Endothelial cell of umbilical vein (primary cell): Measurements from ENCODE around the gene CDK6. TPM values are rescaled to one million over a fixed set of nuclear protein-coding genes. Genes with fewer than 3 reads are reported as not detected.

ENCODE experiments used
- BruUV-seq: library from RNA; stranded (reverse); fragments of 400-500 nt; replicated peaks from 2 replicates; lab custom pipeline; 2021; lab: Mats Ljungman, UMichigan
- CTCF ChIA-PET: fragments of 300-600, 350-600 bp; sonication (Branson Sonifier 250); formaldehyde crosslinking; loops from one replicate; lab custom pipeline; 2021; ENCODE audit warnings: antibody characterized with exemption, inconsistent platforms; lab: Charles Lee
- POLR2A ChIA-PET: fragments of 300-600, 350-600 bp; sonication (Branson Sonifier 250); formaldehyde crosslinking; loops from one replicate; lab custom pipeline; 2021; ENCODE audit warnings: antibody characterized with exemption, inconsistent platforms; lab: Charles Lee
- DNase-seq: peaks from one replicate; pipeline ENCODE4 v3.0.0-alpha.2; 2011; ENCODE audit warnings: low read depth, low spot score
- FAIRE-seq: peaks from 2 replicates; lab custom pipeline; 2011; peaks lifted over from hg19 to GRCh38; lab: Jason Lieb, UNC
- H2AFZ ChIP-seq: 2 replicates; pipeline ENCODE4 v1.6.0; 2012; ENCODE audit warnings: low read depth, low read length, control low read depth, inconsistent platforms
- H3K27ac ChIP-seq: 2 replicates; pipeline ENCODE4 v1.5.1; 2011; ENCODE audit warnings: low read depth, mild to moderate bottlenecking, control low read depth, low read length, moderate library complexity; ENCODE audit not compliant: insufficient read depth
- H3K27me3 ChIP-seq, 2 experiments: 2 replicates each; pipeline versions ENCODE4 v1.6.0 to v1.6.1; 2011; ENCODE audit warnings: low read length in 2 of 2, mixed read lengths in 1 of 2; ENCODE audit not compliant: control insufficient read depth in 2 of 2, insufficient read depth in 2 of 2
- H3K36me3 ChIP-seq, 2 experiments: 2 replicates in 1 of 2; 3 replicates in 1 of 2; pipeline ENCODE4 v1.5.1; 2011; ENCODE audit warnings: low read length in 2 of 2, mild to moderate bottlenecking in 1 of 2, moderate library complexity in 1 of 2; ENCODE audit not compliant: control insufficient read depth in 2 of 2, insufficient read depth in 2 of 2; ENCODE audit errors: extremely low read depth in 1 of 2
- H3K4me1 ChIP-seq: 3 replicates; pipeline ENCODE4 v1.5.1; 2011; ENCODE audit warnings: mild to moderate bottlenecking, low read length; ENCODE audit not compliant: control insufficient read depth, insufficient read depth; ENCODE audit errors: extremely low read depth
- H3K4me2 ChIP-seq: 2 replicates; pipeline ENCODE4 v1.6.1; 2011; ENCODE audit warnings: low read length, control low read depth, mixed read lengths; ENCODE audit not compliant: insufficient read depth
- H3K4me3 ChIP-seq, 3 experiments: fragments of 200-600 bp in 1 of 3; sonication (generic), shearing (Covaris generic) in 1 of 3; replicated peaks in 1 of 3; 2 replicates each; pipeline ENCODE4 v1.5.1; 2011 to 2016; ENCODE audit warnings: control low read depth in 3 of 3, low read length in 3 of 3, mild to moderate bottlenecking in 2 of 3, inconsistent platforms in 1 of 3, low read depth in 1 of 3, moderate library complexity in 1 of 3; ENCODE audit not compliant: insufficient read depth in 1 of 3
- H3K79me2 ChIP-seq: 2 replicates; pipeline ENCODE4 v1.6.0; 2012; ENCODE audit warnings: low read length, inconsistent platforms; ENCODE audit not compliant: control insufficient read depth, insufficient read depth
- H3K9ac ChIP-seq: replicated peaks from 2 replicates; pipeline ENCODE3; 2011; ENCODE audit warnings: low read length, control low read depth; ENCODE audit not compliant: insufficient read depth; ENCODE audit errors: extremely low read depth
- H3K9me1 ChIP-seq: replicated peaks from 3 replicates; pipeline ENCODE4 v1.6.0; 2011; ENCODE audit warnings: mild to moderate bottlenecking, low read length; ENCODE audit not compliant: control insufficient read depth, insufficient read depth; ENCODE audit errors: extremely low read depth
- H3K9me3 ChIP-seq: replicated peaks from 2 replicates; pipeline ENCODE4 v1.5.1; 2012; ENCODE audit warnings: low read length, inconsistent platforms; ENCODE audit not compliant: control insufficient read depth, insufficient read depth
- H4K20me1 ChIP-seq: replicated peaks from 2 replicates; pipeline ENCODE3; 2011; ENCODE audit warnings: mild to moderate bottlenecking, low read length; ENCODE audit not compliant: control insufficient read depth, insufficient read depth; ENCODE audit errors: extremely low read depth
- EZH2 ChIP-seq: IDR thresholded peaks from 2 replicates; pipeline ENCODE4 v1.6.1; 2012; ENCODE audit warnings: borderline replicate concordance, low read depth, mild to moderate bottlenecking, moderate library complexity, low read length, inconsistent platforms; ENCODE audit not compliant: severe bottlenecking
- FOS ChIP-seq: IDR thresholded peaks from 2 replicates; pipeline ENCODE4 v1.6.1; 2011; ENCODE audit warnings: mild to moderate bottlenecking, low read length, moderate library complexity, borderline replicate concordance; ENCODE audit not compliant: insufficient read depth
- GATA2 ChIP-seq: IDR thresholded peaks from 2 replicates; pipeline ENCODE4 v1.7.0; 2011; ENCODE audit warnings: low read depth, mild to moderate bottlenecking, moderate library complexity, mixed read lengths, low read length; ENCODE audit not compliant: insufficient read length, insufficient read depth
- JUN ChIP-seq: IDR thresholded peaks from 2 replicates; pipeline ENCODE4 v1.6.1; 2011; ENCODE audit warnings: borderline replicate concordance, low read depth; ENCODE audit not compliant: insufficient read length, insufficient read depth
- MYC ChIP-seq: IDR thresholded peaks from one replicate; pipeline ENCODE4 v1.6.1; 2011; ENCODE audit warnings: mild to moderate bottlenecking, low read depth, low read length
- POLR2A ChIP-seq: IDR thresholded peaks from 2 replicates; pipeline ENCODE4 v1.6.1; 2012; ENCODE audit warnings: low read depth, mild to moderate bottlenecking, control low read depth, low read length
- POLR2AphosphoS5 ChIP-seq: IDR thresholded peaks from 2 replicates; pipeline ENCODE4 v1.6.1; 2012; ENCODE audit warnings: low read depth, mild to moderate bottlenecking, control low read depth, low read length, moderate library complexity; ENCODE audit not compliant: insufficient read depth
- dilution Hi-C: fragments of 300-500 bp; cut with MboI; formaldehyde crosslinking; loops from one replicate; pipeline ENCODE4 v1.15.0; 2019; ENCODE audit warnings: low sequenced_read_pairs; ENCODE audit not compliant: extremely low pct_ligation_motif_present
- intact Hi-C: fragments of 100-400 bp; cut with micrococcal nuclease; formaldehyde crosslinking; loops from one replicate; pipeline ENCODE4 v1.10.0; 2022
- polyA plus RNA-seq, 4 experiments: library from polyadenylated mRNA; depleted of rRNA in 3 of 4; stranded (reverse) in 3 of 4; unstranded in 1 of 4; fragments of >200 nt; gene quantifications; 2 replicates each; pipeline versions ENCODE4 v1.2.1 to v1.2.3, GENCODE V29; 2011 to 2012; ENCODE audit warnings: missing spikeins in 1 of 4
- total RNA-seq: library from RNA; stranded (reverse); gene quantifications from 2 replicates; pipeline ENCODE4 v1.2.3, GENCODE V29; 2021
- TF ChIP-seq, protein P1 (sequence below), 2 donors: IDR thresholded peaks; 1 replicate in 1 of 2; 2 replicates in 1 of 2; pipeline ENCODE4 v1.5.1; 2011; ENCODE audit warnings: low read length in 2 of 2, mild to moderate bottlenecking in 2 of 2, moderate library complexity in 2 of 2, control low read depth in 1 of 2, inconsistent platforms in 1 of 2, low read depth in 1 of 2; ENCODE audit not compliant: insufficient read depth in 1 of 2; ENCODE audit errors: extremely low read depth in 1 of 2
- TF ChIP-seq, protein P2 (sequence below): IDR thresholded peaks from 2 replicates; pipeline ENCODE4 v1.6.1; 2011; ENCODE audit not compliant: insufficient read depth, insufficient read length

Gene CDK6
- total and polyA plus RNA-seq, 2 donors (not counting 3 experiments of a cell fraction or from before 2014, with no cell fraction given): 6.0 to 28.2 TPM

GRCh38 chr7:92639213-92639896, 197.0 kb downstream of the CDK6 start:
- DNase-seq (no peak), FAIRE-seq (no peak)
- Histone ChIP-seq H3K9me1 (no peaks in the 10 kb centered on the region), H3K79me2 (no peaks in the 10 kb centered on the region), H4K20me1 (no peaks in the 10 kb centered on the region), H3K36me3 (no peaks in the 10 kb centered on the region), H3K9ac (no peak overlapping the region), H3K27ac (no peak overlapping the region), H2AFZ (no peak overlapping the region), H3K27me3 (no peaks in the 10 kb centered on the region), H3K9me3 (no peaks in the 10 kb centered on the region), H3K4me3 (no peak overlapping the region), H3K4me1 (peaks cover 37% of the 10 kb centered on the region), H3K4me2 (no peak overlapping the region)
- no TSS peak for BruUV-seq
- CTCF ChIA-PET: no interaction called here
- TF ChIP-seq, protein P1, sequence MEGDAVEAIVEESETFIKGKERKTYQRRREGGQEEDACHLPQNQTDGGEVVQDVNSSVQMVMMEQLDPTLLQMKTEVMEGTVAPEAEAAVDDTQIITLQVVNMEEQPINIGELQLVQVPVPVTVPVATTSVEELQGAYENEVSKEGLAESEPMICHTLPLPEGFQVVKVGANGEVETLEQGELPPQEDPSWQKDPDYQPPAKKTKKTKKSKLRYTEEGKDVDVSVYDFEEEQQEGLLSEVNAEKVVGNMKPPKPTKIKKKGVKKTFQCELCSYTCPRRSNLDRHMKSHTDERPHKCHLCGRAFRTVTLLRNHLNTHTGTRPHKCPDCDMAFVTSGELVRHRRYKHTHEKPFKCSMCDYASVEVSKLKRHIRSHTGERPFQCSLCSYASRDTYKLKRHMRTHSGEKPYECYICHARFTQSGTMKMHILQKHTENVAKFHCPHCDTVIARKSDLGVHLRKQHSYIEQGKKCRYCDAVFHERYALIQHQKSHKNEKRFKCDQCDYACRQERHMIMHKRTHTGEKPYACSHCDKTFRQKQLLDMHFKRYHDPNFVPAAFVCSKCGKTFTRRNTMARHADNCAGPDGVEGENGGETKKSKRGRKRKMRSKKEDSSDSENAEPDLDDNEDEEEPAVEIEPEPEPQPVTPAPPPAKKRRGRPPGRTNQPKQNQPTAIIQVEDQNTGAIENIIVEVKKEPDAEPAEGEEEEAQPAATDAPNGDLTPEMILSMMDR (IDR thresholded peaks at IDR 0.05; ENCODE audit: extremely low read depth in 1 of 2, insufficient read depth in 1 of 2, low read depth in 1 of 2, low read length in 2 of 2): no peak
- TF ChIP-seq, protein P2, sequence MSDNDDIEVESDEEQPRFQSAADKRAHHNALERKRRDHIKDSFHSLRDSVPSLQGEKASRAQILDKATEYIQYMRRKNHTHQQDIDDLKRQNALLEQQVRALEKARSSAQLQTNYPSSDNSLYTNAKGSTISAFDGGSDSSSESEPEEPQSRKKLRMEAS: no peak
- TF ChIP-seq POLR2A (no peak), POLR2AphosphoS5 (no peak), MYC (no peak), FOS (no peak), GATA2 (no peak), EZH2 (no peak), JUN (no peak)
- dilution Hi-C loops (no loop called here), intact Hi-C loops (loop anchor here (10.0 kb wide), 2 partner anchors 505 to 1305 kb away; partner anchors contain the start of gene SAMD9L)
- POLR2A ChIA-PET: no interaction called here
